Measurements from ENCODE around the gene SHISA9.

DNA sequence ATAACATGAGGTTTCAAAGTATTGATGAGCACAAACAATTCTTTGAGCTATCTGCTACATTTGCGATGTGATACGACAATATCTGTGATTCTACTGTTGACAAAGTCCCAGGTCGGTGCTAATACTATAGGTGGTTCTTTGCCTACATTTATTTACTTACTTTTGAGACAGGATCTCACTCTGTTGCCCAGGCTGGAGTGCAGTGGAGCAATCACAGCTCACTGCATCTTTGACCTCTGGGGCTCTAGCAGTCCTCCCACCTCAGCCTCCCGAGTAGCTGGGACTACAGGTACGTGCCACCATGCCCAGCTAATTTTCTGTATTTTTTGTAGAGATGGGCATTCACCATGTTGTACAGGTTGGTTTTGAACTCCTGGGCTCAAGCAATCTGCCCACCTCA is 343.4 kb downstream of the SHISA9 start:
- no peak for TF ChIP-seq POLR2A (IDR thresholded peaks at IDR 0.05)
- TF ChIP-seq, protein P1, sequence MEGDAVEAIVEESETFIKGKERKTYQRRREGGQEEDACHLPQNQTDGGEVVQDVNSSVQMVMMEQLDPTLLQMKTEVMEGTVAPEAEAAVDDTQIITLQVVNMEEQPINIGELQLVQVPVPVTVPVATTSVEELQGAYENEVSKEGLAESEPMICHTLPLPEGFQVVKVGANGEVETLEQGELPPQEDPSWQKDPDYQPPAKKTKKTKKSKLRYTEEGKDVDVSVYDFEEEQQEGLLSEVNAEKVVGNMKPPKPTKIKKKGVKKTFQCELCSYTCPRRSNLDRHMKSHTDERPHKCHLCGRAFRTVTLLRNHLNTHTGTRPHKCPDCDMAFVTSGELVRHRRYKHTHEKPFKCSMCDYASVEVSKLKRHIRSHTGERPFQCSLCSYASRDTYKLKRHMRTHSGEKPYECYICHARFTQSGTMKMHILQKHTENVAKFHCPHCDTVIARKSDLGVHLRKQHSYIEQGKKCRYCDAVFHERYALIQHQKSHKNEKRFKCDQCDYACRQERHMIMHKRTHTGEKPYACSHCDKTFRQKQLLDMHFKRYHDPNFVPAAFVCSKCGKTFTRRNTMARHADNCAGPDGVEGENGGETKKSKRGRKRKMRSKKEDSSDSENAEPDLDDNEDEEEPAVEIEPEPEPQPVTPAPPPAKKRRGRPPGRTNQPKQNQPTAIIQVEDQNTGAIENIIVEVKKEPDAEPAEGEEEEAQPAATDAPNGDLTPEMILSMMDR (IDR thresholded peaks at IDR 0.05): no peak
